ENCODE data around the gene TMEM204. TPM values are rescaled to one million over a fixed set of nuclear protein-coding genes. Genes with fewer than 3 reads are reported as not detected.

Gene TMEM204
- total RNA-seq, 1 experiment from 2014 or later: not detected

DNA sequence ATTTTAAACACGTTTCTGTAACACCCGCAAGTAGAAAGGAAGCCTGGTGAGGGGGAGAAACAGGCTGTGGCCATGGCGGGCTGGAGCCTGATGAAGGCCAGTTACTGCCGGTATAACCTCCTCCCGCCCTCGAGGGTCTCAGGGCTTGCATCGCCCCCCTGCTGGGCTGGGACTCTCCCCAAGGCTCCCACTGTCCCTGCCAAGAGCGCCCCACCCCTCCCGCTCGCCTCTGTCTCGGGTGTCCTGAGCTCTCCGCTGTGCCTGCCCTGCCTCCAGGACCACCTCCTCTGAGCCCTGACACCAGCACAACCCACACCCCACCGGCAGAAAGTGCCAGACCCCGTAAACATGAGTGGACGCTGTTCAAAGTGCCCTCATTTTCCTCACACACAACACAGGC is 18.7 kb downstream of the TMEM204 start:
- Histone ChIP-seq H3K9me3 (ENCODE audit: low read depth, low read length, poor library complexity, severe bottlenecking) (no peaks in the 10 kb centered on the region), H3K27ac (ENCODE audit: low read depth, low read length, poor library complexity, severe bottlenecking) (no peak overlapping the region), H3K36me3 (ENCODE audit: insufficient read depth, low read length, poor library complexity, severe bottlenecking) (no peaks in the 10 kb centered on the region), H3K4me1 (ENCODE audit: insufficient read depth, low read length, poor library complexity, severe bottlenecking) (no peaks in the 10 kb centered on the region), H3K27me3 (replicated peaks; ENCODE audit: insufficient read depth, low read depth, low read length, poor library complexity) (no peaks in the 10 kb centered on the region), H3K4me3 (ENCODE audit: low read depth, low read length, poor library complexity, severe bottlenecking) (no peak overlapping the region)
- intact Hi-C loops (cut with micrococcal nuclease; ENCODE audit: unreplicated experiment): no loop called here
- DNase-seq (ENCODE audit: low spot score): no peak
- BruUV-seq (replicated peaks): no TSS peak
- TF ChIP-seq EZH2 (IDR thresholded peaks at IDR 0.05; ENCODE audit: borderline replicate concordance, low read depth, low read length, poor library complexity, severe bottlenecking): no peak
- TF ChIP-seq, protein P1, sequence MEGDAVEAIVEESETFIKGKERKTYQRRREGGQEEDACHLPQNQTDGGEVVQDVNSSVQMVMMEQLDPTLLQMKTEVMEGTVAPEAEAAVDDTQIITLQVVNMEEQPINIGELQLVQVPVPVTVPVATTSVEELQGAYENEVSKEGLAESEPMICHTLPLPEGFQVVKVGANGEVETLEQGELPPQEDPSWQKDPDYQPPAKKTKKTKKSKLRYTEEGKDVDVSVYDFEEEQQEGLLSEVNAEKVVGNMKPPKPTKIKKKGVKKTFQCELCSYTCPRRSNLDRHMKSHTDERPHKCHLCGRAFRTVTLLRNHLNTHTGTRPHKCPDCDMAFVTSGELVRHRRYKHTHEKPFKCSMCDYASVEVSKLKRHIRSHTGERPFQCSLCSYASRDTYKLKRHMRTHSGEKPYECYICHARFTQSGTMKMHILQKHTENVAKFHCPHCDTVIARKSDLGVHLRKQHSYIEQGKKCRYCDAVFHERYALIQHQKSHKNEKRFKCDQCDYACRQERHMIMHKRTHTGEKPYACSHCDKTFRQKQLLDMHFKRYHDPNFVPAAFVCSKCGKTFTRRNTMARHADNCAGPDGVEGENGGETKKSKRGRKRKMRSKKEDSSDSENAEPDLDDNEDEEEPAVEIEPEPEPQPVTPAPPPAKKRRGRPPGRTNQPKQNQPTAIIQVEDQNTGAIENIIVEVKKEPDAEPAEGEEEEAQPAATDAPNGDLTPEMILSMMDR (conservative IDR thresholded peaks at IDR 0.05; ENCODE audit: low read depth, low read length): no peak
- CTCF ChIA-PET: no interaction called here
- POLR2A ChIA-PET (ENCODE audit: low non-redundant PET): no interaction called here

DNA sequence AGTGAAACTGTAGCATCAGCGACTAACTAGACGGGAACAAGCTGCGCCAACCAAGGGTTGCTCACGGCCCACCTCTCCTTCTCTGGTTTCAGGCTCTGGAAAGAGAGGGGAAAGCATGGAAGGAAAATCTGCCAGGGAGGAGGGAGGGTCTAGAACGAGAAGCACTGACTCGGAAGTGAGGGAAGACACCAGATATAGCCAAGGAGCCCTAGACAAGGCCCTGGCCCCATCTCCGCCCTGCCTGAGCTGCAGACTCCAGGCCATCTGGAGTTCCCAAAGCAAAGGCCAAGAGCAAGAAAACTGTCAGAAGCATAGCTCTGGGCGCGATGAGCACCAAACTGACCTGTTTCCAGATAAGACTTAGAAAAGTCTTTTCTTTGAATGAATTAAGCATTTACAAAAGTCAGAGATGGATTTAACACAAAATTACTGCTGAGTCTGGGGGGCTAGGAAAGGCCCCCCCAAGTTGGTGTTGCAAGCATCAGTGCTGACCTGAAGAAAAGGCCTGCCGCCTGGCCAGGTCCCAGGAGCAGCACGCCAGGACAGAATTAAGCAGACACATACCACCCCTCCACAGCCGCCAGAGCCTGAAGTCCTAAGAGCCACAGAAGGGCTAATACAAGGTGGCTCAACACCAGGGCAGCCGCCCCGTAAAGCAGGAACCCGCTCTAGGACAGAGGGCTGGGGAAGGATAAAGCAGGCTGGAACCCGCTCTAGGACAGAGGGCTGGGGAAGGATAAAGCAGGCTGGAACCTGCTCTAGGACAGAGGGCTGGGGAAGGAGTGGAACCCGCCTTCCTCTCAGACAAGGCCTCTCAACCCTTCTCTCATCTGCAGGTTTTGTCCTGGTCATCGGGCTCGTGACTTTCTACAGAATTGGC is 20.7 kb downstream of the TMEM204 start:
- Histone ChIP-seq H3K36me3 (ENCODE audit: insufficient read depth, low read length, poor library complexity, severe bottlenecking) (no peaks in the 10 kb centered on the region), H3K27ac (ENCODE audit: low read depth, low read length, poor library complexity, severe bottlenecking) (no peak overlapping the region), H3K27me3 (replicated peaks; ENCODE audit: insufficient read depth, low read depth, low read length, poor library complexity) (no peaks in the 10 kb centered on the region), H3K4me1 (ENCODE audit: insufficient read depth, low read length, poor library complexity, severe bottlenecking) (no peaks in the 10 kb centered on the region), H3K4me3 (ENCODE audit: low read depth, low read length, poor library complexity, severe bottlenecking) (no peak overlapping the region), H3K9me3 (ENCODE audit: low read depth, low read length, poor library complexity, severe bottlenecking) (no peaks in the 10 kb centered on the region)
- no peak for DNase-seq (ENCODE audit: low spot score)
- POLR2A ChIA-PET (ENCODE audit: low non-redundant PET): no interaction called here
- no TSS peak for BruUV-seq (replicated peaks)
- intact Hi-C loops (cut with micrococcal nuclease; ENCODE audit: unreplicated experiment): no loop called here
- CTCF ChIA-PET: no interaction called here
- TF ChIP-seq, protein P1 (conservative IDR thresholded peaks at IDR 0.05; ENCODE audit: low read depth, low read length): no peak
- TF ChIP-seq EZH2 (IDR thresholded peaks at IDR 0.05; ENCODE audit: borderline replicate concordance, low read depth, low read length, poor library complexity, severe bottlenecking): no peak

DNA sequence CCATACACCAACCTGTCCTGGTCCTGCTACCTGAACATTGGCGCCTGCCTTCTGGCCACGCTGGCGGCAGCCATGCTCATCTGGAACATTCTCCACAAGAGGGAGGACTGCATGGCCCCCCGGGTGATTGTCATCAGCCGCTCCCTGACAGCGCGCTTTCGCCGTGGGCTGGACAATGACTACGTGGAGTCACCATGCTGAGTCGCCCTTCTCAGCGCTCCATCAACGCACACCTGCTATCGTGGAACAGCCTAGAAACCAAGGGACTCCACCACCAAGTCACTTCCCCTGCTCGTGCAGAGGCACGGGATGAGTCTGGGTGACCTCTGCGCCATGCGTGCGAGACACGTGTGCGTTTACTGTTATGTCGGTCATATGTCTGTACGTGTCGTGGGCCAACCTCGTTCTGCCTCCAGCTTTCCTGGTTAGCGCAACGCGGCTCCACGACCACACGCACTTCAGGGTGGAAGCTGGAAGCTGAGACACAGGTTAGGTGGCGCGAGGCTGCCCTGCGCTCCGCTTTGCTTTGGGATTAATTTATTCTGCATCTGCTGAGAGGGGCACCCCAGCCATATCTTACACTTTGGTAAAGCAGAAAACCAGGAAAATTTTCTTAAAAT is 21.5 kb downstream of the TMEM204 start:
- H3K27me3 ChIP-seq (replicated peaks; ENCODE audit: insufficient read depth, low read depth, low read length, poor library complexity): no peaks in the 10 kb centered on the region
- ChIA-PET POLR2A (ENCODE audit: low non-redundant PET) (no interaction called here), CTCF (no interaction called here)
- BruUV-seq (replicated peaks): no TSS peak
- H3K4me1 ChIP-seq (ENCODE audit: insufficient read depth, low read length, poor library complexity, severe bottlenecking): no peaks in the 10 kb centered on the region
- no peaks in the 10 kb centered on the region for H3K36me3 ChIP-seq (ENCODE audit: insufficient read depth, low read length, poor library complexity, severe bottlenecking)
- TF ChIP-seq EZH2 (IDR thresholded peaks at IDR 0.05; ENCODE audit: borderline replicate concordance, low read depth, low read length, poor library complexity, severe bottlenecking): no peak
- TF ChIP-seq, protein P1 (conservative IDR thresholded peaks at IDR 0.05; ENCODE audit: low read depth, low read length): no peak
- H3K4me3 ChIP-seq (ENCODE audit: low read depth, low read length, poor library complexity, severe bottlenecking): no peak overlapping the region
- intact Hi-C loops (cut with micrococcal nuclease; ENCODE audit: unreplicated experiment): no loop called here
- no peak overlapping the region for H3K27ac ChIP-seq (ENCODE audit: low read depth, low read length, poor library complexity, severe bottlenecking)
- DNase-seq (ENCODE audit: low spot score): no peak
- no peaks in the 10 kb centered on the region for H3K9me3 ChIP-seq (ENCODE audit: low read depth, low read length, poor library complexity, severe bottlenecking)
